Parathyroid adenoma (tissue), 2 donors: ENCODE data around the gene KY.

Experiments
- H2AFZ ChIP-seq: fragments of 300-600 bp; sonication (generic); one replicate; pipeline ENCODE4 v1.7.0; 2017; ENCODE audit warnings: antibody characterized with exemption, mild to moderate bottlenecking
- H3K27ac ChIP-seq: fragments of 300-600 bp; sonication (generic); one replicate; pipeline ENCODE4 v1.7.0; 2017
- H3K27me3 ChIP-seq: fragments of 300-600 bp; sonication (generic); one replicate; pipeline ENCODE4 v1.7.0; 2017; ENCODE audit warnings: low read length; ENCODE audit not compliant: control insufficient read depth, insufficient read depth
- H3K36me3 ChIP-seq: fragments of 300-600 bp; sonication (generic); one replicate; pipeline ENCODE4 v1.7.0; 2017; ENCODE audit warnings: low read length; ENCODE audit not compliant: control insufficient read depth, insufficient read depth
- H3K4me1 ChIP-seq: fragments of 300-600 bp; sonication (generic); one replicate; pipeline ENCODE4 v1.7.0; 2017; ENCODE audit warnings: control low read depth
- H3K4me2 ChIP-seq: fragments of 300-600 bp; sonication (generic); one replicate; pipeline ENCODE4 v1.7.0; 2017; ENCODE audit warnings: low read length
- H3K4me3 ChIP-seq: fragments of 300-600 bp; sonication (generic); one replicate; pipeline ENCODE4 v1.7.0; 2017; ENCODE audit warnings: low read depth, low read length
- H3K79me2 ChIP-seq: fragments of 300-600 bp; sonication (generic); one replicate; pipeline ENCODE4 v1.7.0; 2017; ENCODE audit warnings: control low read depth
- H3K9ac ChIP-seq: fragments of 300-600 bp; sonication (generic); one replicate; pipeline ENCODE4 v1.7.0; 2017; ENCODE audit warnings: mild to moderate bottlenecking
- H3K9me3 ChIP-seq: fragments of 300-600 bp; sonication (generic); one replicate; pipeline ENCODE4 v1.7.0; 2017; ENCODE audit warnings: low read length; ENCODE audit not compliant: control insufficient read depth
- TF ChIP-seq, protein P1 (sequence below): fragments of 300-600 bp; sonication (generic); IDR thresholded peaks from one replicate; pipeline ENCODE4 v1.7.0; 2017; ENCODE audit warnings: antibody characterized with exemption, mild to moderate bottlenecking
- donor health status: primary hyperparathyroidism.

Gene KY

DNA sequence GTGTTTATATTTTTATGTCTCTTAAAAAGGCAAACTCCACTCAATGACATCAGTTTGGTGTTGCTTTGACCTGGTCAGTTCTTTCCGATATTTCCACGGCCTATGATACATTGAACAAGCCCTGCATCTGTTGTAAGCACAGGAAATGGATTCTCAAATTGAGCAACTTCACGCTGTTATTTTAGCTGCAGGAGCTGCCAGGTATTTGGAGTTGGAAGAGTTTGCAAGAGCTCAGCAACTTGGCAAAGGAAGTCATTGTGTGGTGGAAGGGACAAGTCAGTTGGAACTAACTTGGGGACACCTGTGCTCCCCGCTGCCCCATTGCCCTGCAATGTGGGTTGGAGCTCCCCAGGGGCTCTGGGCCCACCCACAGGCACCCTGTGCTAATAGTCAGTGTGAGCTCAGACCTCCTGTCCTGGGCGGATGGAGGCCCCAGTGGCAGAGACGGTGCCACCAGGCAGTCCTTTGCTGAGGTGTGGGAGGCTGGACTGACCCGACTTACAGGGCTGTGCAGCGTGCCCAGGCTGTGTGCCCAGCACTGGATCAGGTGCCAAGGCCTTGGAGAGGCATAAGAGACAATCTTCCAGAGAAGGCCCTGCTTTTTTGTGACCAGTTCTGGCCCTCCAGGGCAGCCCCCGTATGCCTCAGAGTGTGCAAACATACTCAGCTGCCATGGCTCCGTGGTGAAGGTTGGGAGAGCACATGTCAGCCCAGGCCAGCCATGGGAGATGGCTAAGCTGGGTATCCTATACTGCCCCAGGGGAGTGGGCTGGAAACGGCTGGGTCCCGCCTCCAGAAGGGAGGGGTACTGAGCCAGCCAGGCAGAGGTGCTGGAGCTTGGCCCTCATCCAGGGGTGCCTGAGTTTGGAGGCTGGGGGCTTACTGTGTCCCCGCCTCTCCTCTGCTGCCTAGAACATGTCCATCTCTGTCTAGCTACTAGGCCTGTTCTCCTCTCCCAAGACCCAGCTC lies 43.5 kb downstream of the KY start:
- H3K4me3 ChIP-seq = no peak overlapping the region
- H3K27ac ChIP-seq = no peak overlapping the region
- H3K27me3 ChIP-seq = no peaks in the 10 kb centered on the region
- H3K4me1 ChIP-seq = peaks cover 12% of the 10 kb centered on the region
- H3K4me2 ChIP-seq = no peak overlapping the region
- no peaks in the 10 kb centered on the region for H3K79me2 ChIP-seq
- no peak overlapping the region for H2AFZ ChIP-seq
- TF ChIP-seq, protein P1, sequence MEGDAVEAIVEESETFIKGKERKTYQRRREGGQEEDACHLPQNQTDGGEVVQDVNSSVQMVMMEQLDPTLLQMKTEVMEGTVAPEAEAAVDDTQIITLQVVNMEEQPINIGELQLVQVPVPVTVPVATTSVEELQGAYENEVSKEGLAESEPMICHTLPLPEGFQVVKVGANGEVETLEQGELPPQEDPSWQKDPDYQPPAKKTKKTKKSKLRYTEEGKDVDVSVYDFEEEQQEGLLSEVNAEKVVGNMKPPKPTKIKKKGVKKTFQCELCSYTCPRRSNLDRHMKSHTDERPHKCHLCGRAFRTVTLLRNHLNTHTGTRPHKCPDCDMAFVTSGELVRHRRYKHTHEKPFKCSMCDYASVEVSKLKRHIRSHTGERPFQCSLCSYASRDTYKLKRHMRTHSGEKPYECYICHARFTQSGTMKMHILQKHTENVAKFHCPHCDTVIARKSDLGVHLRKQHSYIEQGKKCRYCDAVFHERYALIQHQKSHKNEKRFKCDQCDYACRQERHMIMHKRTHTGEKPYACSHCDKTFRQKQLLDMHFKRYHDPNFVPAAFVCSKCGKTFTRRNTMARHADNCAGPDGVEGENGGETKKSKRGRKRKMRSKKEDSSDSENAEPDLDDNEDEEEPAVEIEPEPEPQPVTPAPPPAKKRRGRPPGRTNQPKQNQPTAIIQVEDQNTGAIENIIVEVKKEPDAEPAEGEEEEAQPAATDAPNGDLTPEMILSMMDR = no peak
- H3K9me3 ChIP-seq = no peaks in the 10 kb centered on the region
- no peaks in the 10 kb centered on the region for H3K36me3 ChIP-seq
- H3K9ac ChIP-seq = no peak overlapping the region

DNA sequence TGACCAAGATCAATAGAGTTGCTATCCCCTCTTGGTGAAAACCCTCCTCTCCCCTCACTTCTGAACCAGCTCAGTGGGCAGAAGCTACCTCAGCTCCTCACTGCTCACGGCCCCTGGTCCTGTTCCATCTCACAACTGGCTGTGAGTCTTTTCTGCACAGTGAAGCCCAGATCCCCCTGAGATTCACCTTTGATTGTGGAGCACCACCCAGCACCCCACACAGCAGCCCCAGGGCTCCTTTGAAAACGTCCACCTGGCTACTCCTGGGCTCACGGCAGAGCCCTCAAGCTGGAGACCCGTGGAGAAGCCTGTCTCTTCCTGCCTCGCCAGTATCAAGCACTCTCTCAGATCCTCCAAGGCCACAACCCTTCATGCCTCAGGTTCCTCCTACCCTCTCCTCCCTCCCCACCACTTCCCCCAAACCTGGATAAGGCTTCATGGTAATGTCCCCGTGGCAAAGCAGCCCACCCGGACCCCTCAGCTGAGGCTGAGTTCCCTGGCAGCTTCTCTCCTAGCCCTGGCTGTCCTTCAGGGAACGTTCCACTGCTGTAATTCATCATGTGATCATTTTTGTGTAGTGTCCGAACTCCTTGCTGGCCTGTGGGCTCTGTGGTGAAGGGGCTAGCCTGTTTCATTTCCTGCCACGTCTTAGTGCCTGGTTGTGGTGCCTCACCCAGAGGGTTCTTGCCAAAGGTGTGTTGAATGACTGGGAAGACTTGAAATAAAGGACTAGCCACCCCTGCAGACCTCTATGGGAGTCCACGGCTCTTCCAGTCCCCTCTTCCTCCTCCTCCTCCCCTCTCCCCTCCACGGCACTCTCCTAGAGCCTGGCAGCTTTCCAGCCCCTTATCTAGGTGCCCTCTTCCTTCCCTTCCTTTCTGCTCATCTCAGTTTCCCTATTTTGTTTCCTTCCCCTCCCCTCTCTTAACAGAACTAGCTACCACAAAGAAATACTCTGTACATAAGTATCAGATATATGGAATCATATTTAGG lies 44.5 kb downstream of the KY start:
- Histone ChIP-seq H3K4me1 (peaks cover 18% of the 10 kb centered on the region), H3K9me3 (no peaks in the 10 kb centered on the region), H3K9ac (no peak overlapping the region), H3K79me2 (no peaks in the 10 kb centered on the region), H3K36me3 (no peaks in the 10 kb centered on the region), H3K4me3 (no peak overlapping the region), H3K27ac (no peak overlapping the region), H3K4me2 (no peak overlapping the region), H3K27me3 (no peaks in the 10 kb centered on the region), H2AFZ (no peak overlapping the region)
- TF ChIP-seq, protein P1 = no peak

DNA sequence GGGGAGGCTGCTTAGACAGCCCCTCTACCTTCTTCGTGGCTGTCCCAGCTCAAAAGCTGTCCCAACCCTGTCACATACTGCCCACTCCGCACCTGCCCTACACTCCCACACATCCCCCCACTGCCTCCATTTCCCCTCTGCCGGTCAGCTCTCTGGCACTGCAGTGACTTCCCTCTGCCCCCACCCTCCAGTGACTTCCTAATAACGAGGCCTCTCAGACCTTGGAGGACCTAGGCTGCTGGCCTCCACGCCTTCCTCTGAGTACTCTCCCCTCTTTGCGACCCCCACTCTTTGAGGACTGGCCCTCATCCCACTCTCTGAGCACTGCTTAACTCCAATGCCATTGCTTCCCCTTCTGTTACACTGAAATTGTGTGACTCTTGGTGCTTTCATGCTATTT lies 45.3 kb downstream of the KY start:
- H2AFZ ChIP-seq = no peak overlapping the region

DNA sequence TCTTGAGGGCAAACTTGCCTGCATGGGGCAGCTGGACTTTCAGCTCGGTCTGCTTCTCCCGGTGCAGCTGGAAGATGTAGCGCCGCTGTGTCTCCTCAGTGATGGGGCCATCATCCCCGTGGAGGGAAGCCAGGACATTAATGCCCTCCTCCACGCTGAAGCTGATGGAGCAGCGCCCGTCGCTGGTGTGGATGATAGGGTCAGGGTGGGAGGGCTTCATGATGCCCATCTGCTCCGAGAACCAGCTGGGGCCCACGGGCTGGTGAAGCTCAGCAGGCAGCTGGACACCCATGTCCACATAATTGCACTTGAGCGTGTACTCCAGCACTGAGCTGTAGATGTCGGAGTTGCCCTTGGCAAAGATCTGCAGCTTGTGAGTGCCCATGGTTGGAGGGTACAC lies 46.9 kb downstream of the KY start:
- H3K9ac ChIP-seq = no peak overlapping the region
- no peaks in the 10 kb centered on the region for H3K79me2 ChIP-seq
- H3K4me2 ChIP-seq = no peak overlapping the region
- H2AFZ ChIP-seq = no peak overlapping the region
- no peaks in the 10 kb centered on the region for H3K36me3 ChIP-seq
- H3K4me1 ChIP-seq = peaks cover 20% of the 10 kb centered on the region
- no peak overlapping the region for H3K4me3 ChIP-seq
- TF ChIP-seq, protein P1 = no peak
- H3K9me3 ChIP-seq = no peaks in the 10 kb centered on the region
- no peak overlapping the region for H3K27ac ChIP-seq
- H3K27me3 ChIP-seq = no peaks in the 10 kb centered on the region

More for the DNA sequence above, 45.3 kb downstream of the KY start:
- Histone ChIP-seq H3K36me3 (no peaks in the 10 kb centered on the region), H3K4me2 (no peak overlapping the region), H3K27ac (no peak overlapping the region), H3K9ac (no peak overlapping the region), H3K4me1 (peaks cover 20% of the 10 kb centered on the region), H3K79me2 (no peaks in the 10 kb centered on the region), H3K27me3 (no peaks in the 10 kb centered on the region), H3K4me3 (no peak overlapping the region), H3K9me3 (no peaks in the 10 kb centered on the region)
- TF ChIP-seq, protein P1 = no peak
